Bronchial epithelial cell (primary cell): ENCODE results near the gene KRT33B. TPM values are rescaled to one million over a fixed set of nuclear protein-coding genes. Genes with fewer than 3 reads are reported as not detected.
"Not testable (repeated sequence)": the region's sequence is repeated elsewhere in the genome, so short reads cannot be mapped to it uniquely, and the experiment has no call there.

Source experiments
- DNase-seq: peaks from one replicate; pipeline ENCODE4 v3.0.0-alpha.2; 2010; ENCODE audit warnings: low read depth
- FAIRE-seq: peaks from 2 replicates; lab custom pipeline; 2011; peaks lifted over from hg19 to GRCh38; lab: Jason Lieb, UNC
- H3K27me3 ChIP-seq: 2 replicates; pipeline ENCODE4 v1.5.1; 2011; ENCODE audit warnings: low read length; ENCODE audit not compliant: control insufficient read depth, insufficient read depth
- H3K36me3 ChIP-seq: 2 replicates; pipeline ENCODE4 v1.5.1; 2011; ENCODE audit warnings: low read length; ENCODE audit not compliant: control insufficient read depth, insufficient read depth
- H3K4me3 ChIP-seq: 2 replicates; pipeline ENCODE4 v1.5.1; 2011; ENCODE audit warnings: mild to moderate bottlenecking, low read depth, low read length, control low read depth
- CTCF ChIP-seq: IDR thresholded peaks from 2 replicates; pipeline ENCODE4 v1.5.1; 2011; ENCODE audit warnings: mild to moderate bottlenecking, moderate library complexity, low read length, control low read depth, inconsistent platforms; ENCODE audit not compliant: insufficient read depth, severe bottlenecking
- total RNA-seq: library from RNA; depleted of rRNA; stranded (reverse); fragments of >200 nt; gene quantifications from 2 replicates; pipeline ENCODE4 v1.2.1, GENCODE V29; 2014

KRT33B gene
- total RNA-seq, 1 donor from 2014 or later: 0.79 TPM

GRCh38 chr17:41351177-41351576 is 18.4 kb downstream of the KRT33B start:
- TF ChIP-seq CTCF: no peak
- H3K27me3 ChIP-seq: no peaks in the 10 kb centered on the region
- FAIRE-seq (no peak), DNase-seq (no peak)
- H3K4me3 ChIP-seq: no peak overlapping the region
- H3K36me3 ChIP-seq: no peaks in the 10 kb centered on the region

- not testable (repeated sequence) for FAIRE-seq, H3K36me3 ChIP-seq, H3K27me3 ChIP-seq, DNase-seq, H3K4me3 ChIP-seq
These were observed 19.2 kb downstream of the KRT33B start, which contains the start of gene KRT33A for GRCh38 chr17:41350381-41350878. KRT33A (minus strand) TSS chr17:41350828; CDS start chr17:41350767, 61 bp downstream.

DNA sequence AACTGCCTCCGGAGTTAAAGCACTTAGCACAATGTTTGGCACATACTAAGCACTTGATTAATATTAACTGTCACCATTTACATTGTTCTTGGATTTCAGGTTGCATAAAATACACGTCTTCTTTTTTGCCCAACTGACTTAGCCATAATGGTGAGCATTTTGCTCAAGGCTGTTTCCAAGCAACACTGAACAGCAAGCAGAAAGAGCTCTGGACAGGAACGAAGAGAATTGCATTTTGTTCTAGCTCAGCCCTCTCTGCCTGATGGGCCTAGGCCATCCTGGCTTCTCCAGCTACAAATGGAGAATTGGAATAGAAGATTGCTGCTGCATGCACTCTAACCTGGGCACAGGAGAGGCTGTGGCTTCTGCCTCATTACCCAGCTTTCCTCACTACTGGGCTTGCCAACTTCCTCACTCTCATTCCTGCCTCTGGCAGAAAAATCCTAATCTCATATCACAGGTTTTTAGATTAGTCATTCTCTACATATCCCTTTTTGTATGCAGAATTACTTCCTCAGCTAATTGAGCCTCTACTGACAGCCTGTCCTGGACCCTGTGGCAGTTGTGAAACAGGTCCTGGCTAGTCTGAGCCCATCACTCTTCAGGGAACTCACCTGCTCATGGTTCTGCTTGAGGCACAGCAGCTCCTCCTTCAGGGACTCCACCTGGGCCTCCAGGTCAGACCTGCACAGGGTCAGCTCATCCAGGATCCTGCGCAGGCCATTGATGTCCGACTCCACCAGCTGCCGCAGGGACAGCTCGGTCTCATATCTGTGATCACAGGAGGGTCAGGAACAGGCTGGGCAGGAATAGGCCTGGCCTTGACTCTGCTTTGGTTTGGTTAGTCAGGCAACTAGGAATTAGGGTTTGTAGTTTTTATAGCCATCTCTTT is 21.5 kb downstream of the KRT33B start:
- no peaks in the 10 kb centered on the region for H3K36me3 ChIP-seq
- no peak for TF ChIP-seq CTCF
- DNase-seq (peak; percentile 93), FAIRE-seq (peak; percentile 93)
- no peak overlapping the region for H3K4me3 ChIP-seq
- H3K27me3 ChIP-seq: no peaks in the 10 kb centered on the region

DNA sequence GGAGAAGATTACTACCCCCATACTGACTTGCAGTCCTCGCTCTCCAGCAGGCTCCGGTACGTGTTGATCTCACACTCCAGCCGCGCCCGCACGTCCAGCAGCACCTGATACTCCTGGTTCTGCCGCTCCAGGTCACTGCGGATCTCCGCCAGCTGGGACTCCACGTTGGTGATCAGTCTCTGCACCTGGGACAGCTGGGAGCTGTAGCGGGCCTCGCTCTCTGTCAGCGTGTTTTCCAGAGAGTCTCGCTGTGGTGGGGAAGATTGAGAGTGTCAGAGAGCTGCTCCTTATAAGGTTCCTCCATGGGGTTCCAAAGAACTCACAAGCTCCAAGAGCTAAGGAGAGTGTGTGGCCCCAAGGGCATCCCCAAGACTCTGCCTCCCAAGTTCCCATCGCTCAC is 23.2 kb downstream of the KRT33B start:
- not testable (repeated sequence) for H3K4me3 ChIP-seq, H3K27me3 ChIP-seq, DNase-seq, H3K36me3 ChIP-seq
- peak; percentile 93 for FAIRE-seq

- H3K36me3 ChIP-seq: no peaks in the 10 kb centered on the region
- peak; percentile 64 for FAIRE-seq
- no peak for TF ChIP-seq CTCF
- no peak overlapping the region for H3K4me3 ChIP-seq
- DNase-seq: no peak
- no peaks in the 10 kb centered on the region for H3K27me3 ChIP-seq
These were observed 23.6 kb downstream of the KRT33B start for GRCh38 chr17:41345992-41346391.

GRCh38 chr17:41343029-41343428 is 26.6 kb downstream of the KRT33B start:
- DNase-seq: no peak
- Histone ChIP-seq H3K27me3 (no peaks in the 10 kb centered on the region), H3K36me3 (no peaks in the 10 kb centered on the region), H3K4me3 (no peak overlapping the region)
- FAIRE-seq: no peak
- TF ChIP-seq CTCF: no peak
